PC-9 (cell line): Measurements from ENCODE around the gene CAPNS1. TPM values are rescaled to one million over a fixed set of nuclear protein-coding genes. Genes with fewer than 3 reads are reported as not detected.

Experiments
- BruUV-seq: library from RNA; stranded (reverse); fragments of 400-500 nt; replicated peaks from 2 replicates; lab custom pipeline; 2021; lab: Mats Ljungman, UMichigan
- CTCF ChIA-PET: fragments of 300-600 bp; sonication (Branson Sonifier 250); formaldehyde crosslinking; loops from one replicate; lab custom pipeline; 2022; ENCODE audit warnings: antibody characterized with exemption; lab: Charles Lee
- POLR2A ChIA-PET: fragments of 300-600 bp; sonication (Branson Sonifier 250); formaldehyde crosslinking; loops from one replicate; lab custom pipeline; 2022; ENCODE audit warnings: antibody characterized with exemption; ENCODE audit not compliant: unreplicated experiment; lab: Charles Lee
- DNase-seq, 2 experiments: peaks; one replicate each; pipeline versions ENCODE4 v3.0.0 to v3.0.0-alpha.2; 2015 to 2022; ENCODE audit warnings: mixed read lengths in 1 of 2
- H2AFZ ChIP-seq: fragments of 200-600 bp; sonication (generic); 2 replicates; pipeline ENCODE4 v1.8.1; 2017; ENCODE audit warnings: antibody characterized with exemption
- H3F3A ChIP-seq: fragments of 200-600 bp; sonication (generic); 2 replicates; pipeline ENCODE4 v1.8.1; 2017; ENCODE audit warnings: antibody characterized with exemption, mild to moderate bottlenecking, low read depth; ENCODE audit not compliant: insufficient read depth
- H3K27ac ChIP-seq: fragments of 200-600 bp; sonication (generic); 2 replicates; pipeline ENCODE4 v1.6.1; 2016; ENCODE audit warnings: mixed run types
- H3K27me3 ChIP-seq: fragments of 200-600 bp; sonication (generic); 2 replicates; pipeline ENCODE4 v1.6.1; 2016; ENCODE audit warnings: low read depth, mixed run types; ENCODE audit not compliant: insufficient read depth
- H3K36me3 ChIP-seq: fragments of 200-600 bp; sonication (generic); 2 replicates; pipeline ENCODE4 v1.6.1; 2016; ENCODE audit warnings: low read depth, mixed run types
- H3K4me1 ChIP-seq: fragments of 200-600 bp; sonication (generic); replicated peaks from 2 replicates; pipeline ENCODE4 v1.6.1; 2016; ENCODE audit warnings: mixed run types; ENCODE audit not compliant: insufficient read depth
- H3K4me2 ChIP-seq: fragments of 200-600 bp; sonication (generic); 2 replicates; pipeline ENCODE4 v1.6.1; 2017; ENCODE audit warnings: mixed run types
- H3K4me3 ChIP-seq: fragments of 200-600 bp; sonication (generic); 2 replicates; pipeline ENCODE4 v1.6.1; 2016; ENCODE audit warnings: mixed run types
- H3K79me2 ChIP-seq: fragments of 200-600 bp; sonication (generic); 2 replicates; pipeline ENCODE4 v1.6.1; 2017; ENCODE audit warnings: low read depth, mixed run types
- H3K9me2 ChIP-seq: fragments of 200-600 bp; sonication (generic); 2 replicates; pipeline ENCODE4 v1.8.1; 2017; ENCODE audit warnings: mild to moderate bottlenecking; ENCODE audit not compliant: insufficient read depth
- H3K9me3 ChIP-seq: fragments of 200-600 bp; sonication (generic); 2 replicates; pipeline ENCODE4 v1.8.1; 2016; ENCODE audit warnings: low read depth; ENCODE audit not compliant: insufficient read depth
- H4K20me1 ChIP-seq: fragments of 200-600 bp; sonication (generic); 2 replicates; pipeline ENCODE4 v1.8.1; 2017; ENCODE audit not compliant: insufficient read depth
- CTCF ChIP-seq: fragments of 200-600 bp; sonication (generic); conservative IDR thresholded peaks from 2 replicates; pipeline ENCODE4 v1.6.1; 2017; ENCODE audit warnings: mixed run types, antibody characterized with exemption, mild to moderate bottlenecking, moderate library complexity
- EZH2 ChIP-seq: fragments of 200-600 bp; sonication (generic); IDR thresholded peaks from 2 replicates; pipeline ENCODE4 v1.8.0; 2017; ENCODE audit warnings: antibody characterized with exemption, low read depth
- intact Hi-C: fragments of 100-400 bp; cut with micrococcal nuclease; formaldehyde crosslinking; loops from one replicate; pipeline ENCODE4 v1.10.0; 2022; ENCODE audit not compliant: unreplicated experiment
- total RNA-seq: library from RNA; stranded (reverse); gene quantifications from 2 replicates; pipeline ENCODE4 v1.2.3, GENCODE V29; 2021

CAPNS1 gene
- total RNA-seq, 1 experiment from 2014 or later: 1,177 TPM

DNA sequence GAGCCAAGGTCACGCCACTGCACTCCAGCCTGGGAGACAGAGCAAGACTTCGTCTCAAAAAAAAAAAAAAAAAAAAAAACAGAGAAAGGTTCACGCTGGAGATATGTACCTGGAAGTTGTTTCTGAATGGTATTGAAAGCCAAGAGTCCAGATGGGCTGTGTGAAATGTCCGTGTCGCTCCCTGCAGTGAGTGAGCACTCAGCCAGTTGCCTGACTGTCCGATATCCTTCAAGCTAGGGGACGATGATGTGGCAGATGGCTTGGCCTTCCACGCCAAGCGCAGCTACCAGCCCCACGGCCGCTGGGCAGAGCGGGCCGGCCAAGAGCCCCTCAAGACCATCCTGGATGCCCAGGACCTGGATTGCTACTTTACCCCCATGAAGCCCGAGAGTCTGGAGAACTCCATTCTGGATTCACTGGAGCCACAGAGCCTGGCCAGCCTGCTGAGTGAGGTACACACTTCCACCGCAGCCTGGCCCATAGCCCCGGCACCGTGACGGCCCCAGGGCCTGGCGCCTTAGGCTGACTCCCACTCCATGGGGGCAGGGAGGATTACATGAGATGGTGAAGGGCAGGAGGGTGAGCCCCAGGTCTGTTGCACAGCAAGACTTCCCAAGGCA is 40.6 kb upstream of the CAPNS1 start:
- ChIA-PET CTCF (no interaction called here), POLR2A (no interaction called here)
- Histone ChIP-seq H3K9me2 (no peaks in the 10 kb centered on the region), H3K79me2 (no peaks in the 10 kb centered on the region), H2AFZ (no peak overlapping the region), H3K4me3 (no peak overlapping the region), H3K27ac (no peak overlapping the region), H3K4me1 (peaks cover 6% of the 10 kb centered on the region), H3K9me3 (no peaks in the 10 kb centered on the region), H3K36me3 (no peaks in the 10 kb centered on the region), H3F3A (no peaks in the 10 kb centered on the region), H4K20me1 (no peaks in the 10 kb centered on the region), H3K27me3 (no peaks in the 10 kb centered on the region), H3K4me2 (no peak overlapping the region)
- no TSS peak for BruUV-seq
- no peak for TF ChIP-seq CTCF
- TF ChIP-seq EZH2: no peak
- intact Hi-C loops: no loop called here
- DNase-seq: no peak

DNA sequence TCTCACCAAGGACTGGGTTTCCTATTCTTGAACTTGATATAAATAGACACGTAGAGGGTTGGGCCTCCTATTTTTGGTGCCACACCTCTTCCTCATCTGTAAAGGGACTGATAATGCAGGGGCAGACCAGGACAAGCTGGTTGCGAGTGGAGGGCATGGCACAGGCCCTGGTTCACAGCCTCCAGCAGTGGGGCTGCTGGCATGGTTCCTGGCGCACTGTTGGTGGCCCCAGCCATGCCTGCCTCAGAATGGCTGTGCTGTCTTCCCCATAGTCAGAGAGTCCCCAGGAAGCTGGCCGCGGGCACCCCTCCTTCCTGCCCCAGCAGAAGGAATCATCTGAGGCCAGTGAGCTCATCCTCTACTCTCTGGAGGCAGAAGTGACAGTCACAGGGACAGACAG is 39.4 kb upstream of the CAPNS1 start:
- TF ChIP-seq CTCF (no peak), EZH2 (no peak)
- DNase-seq: peak in 1 of 2 experiments; percentile 25
- ChIA-PET CTCF (no interaction called here), POLR2A (interaction anchor here (0.5 to 0.6 kb wide), 2 partner anchors 30 to 86 kb away, joined by 3 to 4 read pairs; partner anchors contain the start of gene ALKBH6)
- no peaks in the 10 kb centered on the region for H3K9me2 ChIP-seq
- no peaks in the 10 kb centered on the region for H3F3A ChIP-seq
- H3K36me3 ChIP-seq: no peaks in the 10 kb centered on the region
- no peaks in the 10 kb centered on the region for H3K9me3 ChIP-seq
- no peak overlapping the region for H2AFZ ChIP-seq
- H3K4me1 ChIP-seq: peaks cover 10% of the 10 kb centered on the region
- H3K4me2 ChIP-seq: no peak overlapping the region
- no TSS peak for BruUV-seq
- H4K20me1 ChIP-seq: no peaks in the 10 kb centered on the region
- intact Hi-C loops: no loop called here
- H3K4me3 ChIP-seq: no peak overlapping the region
- no peak overlapping the region for H3K27ac ChIP-seq
- no peaks in the 10 kb centered on the region for H3K27me3 ChIP-seq
- H3K79me2 ChIP-seq: no peaks in the 10 kb centered on the region

DNA sequence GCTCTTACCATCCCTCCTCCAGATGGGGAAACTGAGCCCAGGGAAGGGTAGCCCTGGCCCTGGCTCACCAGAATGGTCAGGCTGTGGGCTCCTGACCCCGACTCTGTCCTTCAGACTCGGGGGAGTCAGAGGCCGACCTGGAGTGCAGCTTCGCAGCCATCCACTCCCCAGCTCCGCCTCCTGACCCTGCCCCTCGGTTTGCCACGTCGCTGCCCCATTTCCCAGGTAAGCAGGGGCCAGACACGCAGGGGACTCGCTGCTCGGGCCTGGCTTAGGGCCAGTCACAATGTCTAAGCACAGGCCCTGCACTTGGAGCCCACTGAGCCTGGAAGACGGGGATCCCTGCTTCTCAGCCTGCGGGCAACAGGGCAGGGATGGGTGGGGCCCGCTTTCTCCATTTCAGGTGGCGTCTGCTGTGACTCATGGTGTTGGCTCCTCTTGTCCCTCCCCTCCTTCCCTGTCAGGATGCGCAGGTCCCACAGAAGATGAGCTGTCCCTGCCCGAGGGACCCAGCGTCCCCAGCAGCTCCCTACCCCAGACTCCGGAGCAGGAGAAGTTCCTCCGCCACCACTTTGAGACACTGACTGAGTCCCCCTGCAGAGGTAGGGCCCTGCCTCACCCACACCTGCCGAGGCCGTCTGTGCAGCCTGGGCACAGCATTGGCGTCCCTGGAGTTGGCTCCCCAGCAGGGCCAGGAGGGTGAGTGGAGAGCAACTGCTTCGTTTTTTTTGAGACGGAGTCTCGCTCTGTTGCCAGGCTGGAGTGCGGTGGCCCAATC is 38.1 kb upstream of the CAPNS1 start:
- POLR2A ChIA-PET: interaction anchor here (1.0 kb wide), 1 partner anchor 49 kb away, joined by 3 read pairs; no protein-coding TSS in a partner anchor
- peak in 1 of 2 experiments; percentile 74 for DNase-seq
- Histone ChIP-seq H4K20me1 (no peaks in the 10 kb centered on the region), H3K4me1 (peaks cover 10% of the 10 kb centered on the region), H3K27ac (no peak overlapping the region), H3F3A (no peaks in the 10 kb centered on the region), H3K9me3 (no peaks in the 10 kb centered on the region), H3K4me3 (no peak overlapping the region), H3K27me3 (no peaks in the 10 kb centered on the region), H3K9me2 (no peaks in the 10 kb centered on the region), H3K36me3 (no peaks in the 10 kb centered on the region), H3K4me2 (no peak overlapping the region), H2AFZ (no peak overlapping the region), H3K79me2 (no peaks in the 10 kb centered on the region)
- intact Hi-C loops: no loop called here
- TF ChIP-seq CTCF (no peak), EZH2 (no peak)
- BruUV-seq: no TSS peak
- CTCF ChIA-PET: no interaction called here
